OCI-LY7 (cell line): ENCODE measurements around the gene ARAP3. TPM values are rescaled to one million over a fixed set of nuclear protein-coding genes. Genes with fewer than 3 reads are reported as not detected.

Experiments
- BruUV-seq: library from RNA; stranded (reverse); fragments of 400-500 nt; replicated peaks from 2 replicates; lab custom pipeline; 2021; lab: Mats Ljungman, UMichigan
- CTCF ChIA-PET: fragments of 300-600 bp; sonication (Branson Sonifier 250); formaldehyde crosslinking; loops from one replicate; lab custom pipeline; 2022; ENCODE audit warnings: antibody characterized with exemption; ENCODE audit not compliant: unreplicated experiment; lab: Charles Lee
- POLR2A ChIA-PET: fragments of 300-600 bp; sonication (Branson Sonifier 250); formaldehyde crosslinking; loops from one replicate; lab custom pipeline; 2022; ENCODE audit warnings: antibody characterized with exemption; lab: Charles Lee
- DNase-seq: peaks from one replicate; pipeline ENCODE4 v3.0.0-alpha.2; 2015; ENCODE audit warnings: low spot score
- H2AFZ ChIP-seq: fragments of 200-600 bp; sonication (generic), shearing (Covaris generic); 2 replicates; pipeline ENCODE4 v1.6.1; 2014; ENCODE audit warnings: mild to moderate bottlenecking, antibody characterized with exemption, low read length, moderate library complexity
- H3K27ac ChIP-seq: fragments of 200-600 bp; sonication (generic); 2 replicates; pipeline ENCODE4 v1.5.1; 2014; ENCODE audit warnings: mixed run types, low read depth, mild to moderate bottlenecking, moderate library complexity, low read length, inconsistent platforms; ENCODE audit not compliant: poor library complexity, severe bottlenecking
- H3K36me3 ChIP-seq: fragments of 200-600 bp; sonication (generic); 2 replicates; pipeline ENCODE4 v1.6.1; 2014; ENCODE audit warnings: mild to moderate bottlenecking, antibody characterized with exemption, low read length, moderate library complexity, mixed read lengths; ENCODE audit not compliant: insufficient read depth
- H3K4me1 ChIP-seq: fragments of 200-600 bp; sonication (generic); 2 replicates; pipeline ENCODE4 v1.5.1; 2014; ENCODE audit warnings: mild to moderate bottlenecking, low read length; ENCODE audit not compliant: insufficient read depth, poor library complexity, severe bottlenecking
- H3K4me2 ChIP-seq: fragments of 200-600 bp; sonication (generic); 2 replicates; pipeline ENCODE4 v1.6.1; 2014; ENCODE audit warnings: mild to moderate bottlenecking, low read length
- H3K4me3 ChIP-seq: fragments of 200-600 bp; sonication (generic); 2 replicates; pipeline ENCODE4 v1.5.1; 2014; ENCODE audit warnings: mild to moderate bottlenecking, low read depth, low read length; ENCODE audit not compliant: poor library complexity, severe bottlenecking
- H3K79me2 ChIP-seq: fragments of 200-600 bp; sonication (generic); 2 replicates; pipeline ENCODE4 v1.6.1; 2016; ENCODE audit warnings: low read depth, mild to moderate bottlenecking, low read length, moderate library complexity, mixed read lengths; ENCODE audit not compliant: insufficient read depth
- H3K9me2 ChIP-seq: fragments of 200-600 bp; sonication (generic); 2 replicates; pipeline ENCODE4 v1.6.1; 2016; ENCODE audit warnings: mild to moderate bottlenecking, low read length, mixed read lengths; ENCODE audit not compliant: insufficient read depth
- H3K9me3 ChIP-seq: fragments of 200-600 bp; sonication (generic); 2 replicates; pipeline ENCODE4 v1.6.1; 2014; ENCODE audit warnings: mild to moderate bottlenecking, mixed run types, low read length, mixed read lengths
- H4K20me1 ChIP-seq: fragments of 200-600 bp; sonication (generic); 2 replicates; pipeline ENCODE4 v1.6.1; 2014; ENCODE audit warnings: mild to moderate bottlenecking, antibody characterized with exemption, low read length, moderate library complexity, mixed read lengths; ENCODE audit not compliant: insufficient read depth
- CTCF ChIP-seq: fragments of 200-600 bp; sonication (generic); conservative IDR thresholded peaks from 2 replicates; pipeline ENCODE4 v1.5.1; 2014; ENCODE audit warnings: mild to moderate bottlenecking, antibody characterized with exemption, low read length, moderate library complexity, mixed read lengths
- EZH2phosphoT487 ChIP-seq: fragments of 200-600 bp; sonication (generic); IDR thresholded peaks from 2 replicates; pipeline ENCODE4 v1.6.1; 2018; ENCODE audit warnings: low read depth, borderline replicate concordance, mild to moderate bottlenecking, mixed run types, antibody characterized with exemption, low read length, moderate library complexity, mixed read lengths
- intact Hi-C: fragments of 100-400 bp; cut with micrococcal nuclease; formaldehyde crosslinking; loops from one replicate; pipeline ENCODE4 v1.10.0; 2022; ENCODE audit not compliant: unreplicated experiment
- total RNA-seq, 2 experiments: library from RNA; depleted of rRNA in 1 of 2; stranded (reverse); fragments of >200 nt in 1 of 2; shearing (Covaris generic) in 1 of 2; gene quantifications; 2 replicates each; pipeline ENCODE4 v1.2.3, GENCODE V29; 2014 to 2022

The ARAP3 gene
- total RNA-seq, 2 experiments from 2014 or later: not detected

GRCh38 chr5:141655020-141655419 lies 27.0 kb downstream of the ARAP3 start:
- Histone ChIP-seq H4K20me1 (no peaks in the 10 kb centered on the region), H2AFZ (no peak overlapping the region), H3K9me3 (no peaks in the 10 kb centered on the region), H3K36me3 (no peaks in the 10 kb centered on the region), H3K4me1 (peaks cover 13% of the 10 kb centered on the region), H3K27ac (no peak overlapping the region), H3K4me3 (no peak overlapping the region), H3K9me2 (no peaks in the 10 kb centered on the region), H3K4me2 (no peak overlapping the region), H3K79me2 (no peaks in the 10 kb centered on the region)
- no TSS peak for BruUV-seq
- ChIA-PET POLR2A (no interaction called here), CTCF (no interaction called here)
- intact Hi-C loops: no loop called here
- TF ChIP-seq CTCF (no peak), EZH2phosphoT487 (no peak)
- no peak for DNase-seq

GRCh38 chr5:141654298-141654697 lies 27.7 kb downstream of the ARAP3 start:
- H2AFZ ChIP-seq: no peak overlapping the region
- H3K4me3 ChIP-seq: no peak overlapping the region
- no TSS peak for BruUV-seq
- peaks cover 13% of the 10 kb centered on the region for H3K4me1 ChIP-seq
- TF ChIP-seq EZH2phosphoT487: no peak
- TF ChIP-seq CTCF: no peak
- no peaks in the 10 kb centered on the region for H3K9me3 ChIP-seq
- no peaks in the 10 kb centered on the region for H3K36me3 ChIP-seq
- no peak for DNase-seq
- no peak overlapping the region for H3K4me2 ChIP-seq
- ChIA-PET POLR2A (no interaction called here), CTCF (no interaction called here)
- intact Hi-C loops: no loop called here
- no peaks in the 10 kb centered on the region for H3K79me2 ChIP-seq
- H3K9me2 ChIP-seq: no peaks in the 10 kb centered on the region
- no peaks in the 10 kb centered on the region for H4K20me1 ChIP-seq
- H3K27ac ChIP-seq: no peak overlapping the region

DNA sequence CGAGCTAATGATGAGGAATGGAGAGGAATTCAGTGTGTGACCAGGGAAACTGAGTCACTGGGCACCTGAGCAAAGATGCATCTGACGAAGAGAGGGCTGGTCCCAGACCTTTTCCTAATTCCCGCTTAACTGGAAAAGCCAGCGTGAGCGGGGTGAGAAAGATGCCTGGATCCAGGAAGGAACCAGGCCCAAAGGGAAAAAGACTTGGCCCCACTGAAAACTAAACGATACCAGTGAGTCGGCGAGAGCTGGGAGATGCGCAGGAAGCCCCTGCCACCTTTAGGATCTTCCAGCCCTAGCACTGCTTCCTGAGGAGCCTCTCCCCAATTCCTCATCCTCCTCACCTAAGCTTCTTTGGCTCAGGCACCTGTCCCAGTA lies 30.3 kb downstream of the ARAP3 start:
- DNase-seq: no peak
- peaks cover 13% of the 10 kb centered on the region for H3K4me1 ChIP-seq
- H3K79me2 ChIP-seq: no peaks in the 10 kb centered on the region
- TF ChIP-seq CTCF (no peak), EZH2phosphoT487 (no peak)
- H3K4me2 ChIP-seq: peak overlapping the region; percentile 97
- ChIA-PET POLR2A (interaction anchor here (0.9 to 2.9 kb wide), 4 partner anchors 11 to 60 kb away, joined by 3 to 18 read pairs (median 4); partner anchors contain the start of genes HDAC3 and RELL2), CTCF (interaction anchor here (1.2 to 1.3 kb wide), 2 partner anchors 12 to 14 kb away, joined by 3 to 4 read pairs; no protein-coding TSS in a partner anchor)
- H3K4me3 ChIP-seq: peak overlapping the region; percentile 73
- intact Hi-C loops: no loop called here
- no TSS peak for BruUV-seq
- H3K9me3 ChIP-seq: no peaks in the 10 kb centered on the region
- no peaks in the 10 kb centered on the region for H3K9me2 ChIP-seq
- no peaks in the 10 kb centered on the region for H4K20me1 ChIP-seq
- H3K36me3 ChIP-seq: no peaks in the 10 kb centered on the region
- H3K27ac ChIP-seq: no peak overlapping the region
- H2AFZ ChIP-seq: peak overlapping the region; percentile 84
